Measurements from ENCODE around the gene RPL5. TPM values are rescaled to one million over a fixed set of nuclear protein-coding genes. Genes with fewer than 3 reads are reported as not detected.

The RPL5 gene
- total RNA-seq, 1 donor from 2014 or later, result 2,641 TPM

GRCh38 chr1:92797961-92798360 is 33.9 kb upstream of the RPL5 start:
- DNase-seq (ENCODE audit: low read depth) (no peak), FAIRE-seq (no peak)
- H3K36me3 ChIP-seq (ENCODE audit: control insufficient read depth, insufficient read depth, low read length), result no peaks in the 10 kb centered on the region
- no peak for TF ChIP-seq CTCF (IDR thresholded peaks at IDR 0.05; ENCODE audit: insufficient read depth, low read length, severe bottlenecking)
- H3K4me3 ChIP-seq (ENCODE audit: low read depth, low read length), result no peak overlapping the region
- no peaks in the 10 kb centered on the region for H3K27me3 ChIP-seq (ENCODE audit: control insufficient read depth, insufficient read depth, low read length)

- DNase-seq (ENCODE audit: low read depth), result no peak
- TF ChIP-seq CTCF (IDR thresholded peaks at IDR 0.05; ENCODE audit: insufficient read depth, low read length, severe bottlenecking), result no peak
- Histone ChIP-seq H3K4me3 (ENCODE audit: low read depth, low read length) (no peak overlapping the region), H3K36me3 (ENCODE audit: control insufficient read depth, insufficient read depth, low read length) (no peaks in the 10 kb centered on the region), H3K27me3 (ENCODE audit: control insufficient read depth, insufficient read depth, low read length) (no peaks in the 10 kb centered on the region)
- FAIRE-seq, result no peak
These were observed 28.5 kb upstream of the RPL5 start for GRCh38 chr1:92803140-92803887.

GRCh38 chr1:92804721-92805201 is 27.1 kb upstream of the RPL5 start:
- DNase-seq (ENCODE audit: low read depth), result peak; percentile 97
- no peak for FAIRE-seq
- no peak for TF ChIP-seq CTCF (IDR thresholded peaks at IDR 0.05; ENCODE audit: insufficient read depth, low read length, severe bottlenecking)
- Histone ChIP-seq H3K27me3 (ENCODE audit: control insufficient read depth, insufficient read depth, low read length) (no peaks in the 10 kb centered on the region), H3K4me3 (ENCODE audit: low read depth, low read length) (no peak overlapping the region), H3K36me3 (ENCODE audit: control insufficient read depth, insufficient read depth, low read length) (no peaks in the 10 kb centered on the region)

- Histone ChIP-seq H3K36me3 (ENCODE audit: control insufficient read depth, insufficient read depth, low read length) (no peaks in the 10 kb centered on the region), H3K27me3 (ENCODE audit: control insufficient read depth, insufficient read depth, low read length) (no peaks in the 10 kb centered on the region), H3K4me3 (ENCODE audit: low read depth, low read length) (no peak overlapping the region)
- TF ChIP-seq CTCF (IDR thresholded peaks at IDR 0.05; ENCODE audit: insufficient read depth, low read length, severe bottlenecking), result no peak
- DNase-seq (ENCODE audit: low read depth) (no peak), FAIRE-seq (no peak)
These were observed 26.6 kb upstream of the RPL5 start for GRCh38 chr1:92805216-92805615.

GRCh38 chr1:92808381-92808780 is 23.5 kb upstream of the RPL5 start:
- Histone ChIP-seq H3K27me3 (ENCODE audit: control insufficient read depth, insufficient read depth, low read length) (no peaks in the 10 kb centered on the region), H3K4me3 (ENCODE audit: low read depth, low read length) (no peak overlapping the region), H3K36me3 (ENCODE audit: control insufficient read depth, insufficient read depth, low read length) (no peaks in the 10 kb centered on the region)
- DNase-seq (ENCODE audit: low read depth) (peak; percentile 91), FAIRE-seq (no peak)
- no peak for TF ChIP-seq CTCF (IDR thresholded peaks at IDR 0.05; ENCODE audit: insufficient read depth, low read length, severe bottlenecking)

- Histone ChIP-seq H3K4me3 (ENCODE audit: low read depth, low read length) (no peak overlapping the region), H3K27me3 (ENCODE audit: control insufficient read depth, insufficient read depth, low read length) (no peaks in the 10 kb centered on the region), H3K36me3 (ENCODE audit: control insufficient read depth, insufficient read depth, low read length) (no peaks in the 10 kb centered on the region)
- FAIRE-seq (no peak), DNase-seq (ENCODE audit: low read depth) (no peak)
- no peak for TF ChIP-seq CTCF (IDR thresholded peaks at IDR 0.05; ENCODE audit: insufficient read depth, low read length, severe bottlenecking)
These were observed 15.1 kb upstream of the RPL5 start for GRCh38 chr1:92816732-92817131.
